HG03108 (cell line): Measurements from ENCODE around the gene COPZ2.
"Not testable (repeated sequence)": the region's sequence is repeated elsewhere in the genome, so short reads cannot be mapped to it uniquely, and the experiment has no call there.

Experiments used
- ATAC-seq: cut with Tn5 transposase; IDR thresholded peaks from one replicate; pipeline ENCODE4 v1.9.1; 2021; ENCODE audit warnings: moderate library complexity; ENCODE audit not compliant: unreplicated experiment

Gene COPZ2, protein sequence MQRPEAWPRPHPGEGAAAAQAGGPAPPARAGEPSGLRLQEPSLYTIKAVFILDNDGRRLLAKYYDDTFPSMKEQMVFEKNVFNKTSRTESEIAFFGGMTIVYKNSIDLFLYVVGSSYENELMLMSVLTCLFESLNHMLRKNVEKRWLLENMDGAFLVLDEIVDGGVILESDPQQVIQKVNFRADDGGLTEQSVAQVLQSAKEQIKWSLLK

DNA sequence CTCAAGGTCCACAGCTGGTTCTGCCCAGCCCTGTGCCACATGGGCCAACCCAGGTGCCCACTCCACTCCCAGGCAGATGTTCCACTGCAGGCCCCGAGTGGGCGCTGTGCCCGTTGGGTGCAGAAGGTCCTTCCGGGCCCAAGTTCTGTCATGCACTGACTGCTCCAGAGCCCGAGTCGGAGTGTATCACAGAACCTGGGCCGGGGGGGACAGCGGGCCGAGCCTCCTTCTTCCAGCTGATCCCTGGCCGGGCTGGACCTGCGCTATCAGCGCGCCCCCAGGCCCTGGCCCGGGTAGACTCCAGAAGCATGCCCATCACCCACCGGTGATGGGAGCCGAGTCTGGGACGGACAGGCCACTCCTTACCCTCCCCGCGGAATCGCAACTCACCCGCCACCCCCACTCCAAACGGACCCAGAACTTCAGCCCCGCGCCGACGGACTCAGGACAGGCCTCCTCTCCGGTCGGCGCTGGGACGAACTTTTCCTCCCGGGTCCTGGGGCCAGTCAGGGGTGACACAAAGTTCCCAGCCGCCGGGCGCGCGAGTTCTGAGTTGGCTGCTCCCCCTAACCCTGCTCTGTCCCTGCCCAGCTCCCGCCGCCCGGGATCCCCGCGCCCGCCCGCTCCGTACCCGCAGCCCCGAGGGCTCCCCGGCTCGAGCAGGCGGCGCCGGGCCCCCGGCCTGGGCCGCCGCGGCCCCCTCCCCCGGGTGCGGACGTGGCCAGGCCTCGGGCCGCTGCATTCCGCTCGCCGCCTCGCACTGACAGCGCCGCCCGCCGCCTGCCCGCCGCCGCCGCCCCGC lies at the start of gene COPZ2:
COPZ2 (minus strand) TSS at position 762 of the 802 bp plus-strand sequence; CDS start at position 742, 20 bp downstream.
- ATAC-seq, result no peak

GRCh38 chr17:48084932-48085331 lies 47.3 kb upstream of the COPZ2 start:
- ATAC-seq, result no peak

DNA sequence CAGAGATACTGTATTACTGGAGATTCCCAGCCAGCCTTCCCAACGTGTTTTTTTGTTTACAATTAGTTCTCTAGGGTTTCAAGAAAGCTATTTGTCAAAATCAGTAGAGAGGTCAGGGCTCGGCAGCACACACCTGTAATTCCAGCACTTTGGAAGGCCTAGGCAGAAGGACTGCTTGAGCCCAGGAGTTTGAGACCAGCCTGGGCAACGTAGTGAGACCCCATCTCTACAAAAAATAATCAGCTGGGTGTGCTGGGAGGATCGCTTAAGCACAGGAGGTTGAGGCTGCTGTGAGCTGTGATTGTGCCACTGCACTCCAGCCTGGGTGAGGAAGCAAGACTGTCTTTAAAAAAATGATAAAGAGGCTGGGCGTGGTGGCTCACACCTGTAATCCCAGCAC lies 44.3 kb upstream of the COPZ2 start:
- ATAC-seq, result no peak

- ATAC-seq, result not testable (repeated sequence)
Measured at GRCh38 chr17:48077152-48077551, 39.6 kb upstream of the COPZ2 start.

DNA sequence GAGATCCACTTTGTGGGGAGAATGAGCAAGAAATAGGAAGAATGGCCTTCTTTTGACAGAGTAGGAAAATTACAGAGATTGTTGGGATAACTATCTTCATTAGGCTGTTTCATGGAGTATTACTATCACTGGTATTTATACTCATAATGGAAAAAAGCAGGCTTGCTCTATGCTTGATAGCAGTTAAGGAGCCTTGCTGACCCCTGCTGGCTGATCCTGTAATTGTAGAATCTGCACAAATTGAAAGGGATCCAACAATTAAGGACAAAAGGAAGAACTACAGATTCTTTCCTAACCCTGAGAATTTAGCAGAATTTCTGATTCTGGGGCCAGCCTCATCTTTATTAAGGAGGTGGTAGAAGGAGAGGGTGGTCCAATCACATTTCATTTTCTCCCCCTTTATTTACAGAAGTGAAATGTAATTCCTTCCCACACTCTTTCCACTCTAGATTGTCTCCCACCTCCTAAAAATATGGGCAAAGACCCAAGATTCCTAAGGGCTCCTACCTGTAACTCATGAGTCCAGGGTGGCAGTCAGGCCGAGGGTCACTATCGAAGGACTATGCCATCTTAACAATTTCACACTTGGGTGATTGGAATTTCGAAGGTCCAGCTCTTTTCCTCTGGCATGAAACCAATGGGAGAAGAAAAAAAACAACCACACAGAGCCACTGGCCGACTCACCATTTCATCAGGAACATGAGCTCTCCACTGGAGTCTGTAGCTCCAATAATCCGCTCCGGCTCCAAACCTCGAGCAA lies 36.9 kb upstream of the COPZ2 start:
- no peak for ATAC-seq

DNA sequence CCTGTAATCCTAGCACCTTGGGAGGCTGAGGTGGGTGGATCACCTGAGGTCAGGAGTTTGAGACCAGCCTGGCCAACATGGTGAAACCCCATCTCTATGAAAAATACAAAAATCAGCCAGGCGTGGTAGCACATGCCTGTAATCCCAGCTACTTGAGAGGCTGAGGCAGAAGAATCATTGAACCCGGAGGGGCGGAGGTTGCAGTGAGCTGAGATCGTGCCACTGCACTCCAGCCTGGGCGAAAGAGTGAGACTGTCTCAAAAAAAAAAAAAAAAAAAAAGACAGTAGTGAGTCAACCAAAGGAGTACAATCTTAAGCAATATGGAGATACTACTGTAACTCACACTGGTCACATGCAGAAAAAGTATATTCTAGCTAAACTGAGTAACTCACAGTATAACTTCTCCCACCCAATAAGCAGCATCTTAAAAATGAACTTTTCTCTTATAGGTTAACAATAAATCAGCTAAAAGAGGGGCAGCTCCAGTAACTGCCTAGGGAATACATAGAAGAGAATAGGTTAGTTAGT lies 36.0 kb upstream of the COPZ2 start:
- not testable (repeated sequence) for ATAC-seq

- not testable (repeated sequence) for ATAC-seq
Measured at GRCh38 chr17:48072811-48073210, 35.2 kb upstream of the COPZ2 start.

DNA sequence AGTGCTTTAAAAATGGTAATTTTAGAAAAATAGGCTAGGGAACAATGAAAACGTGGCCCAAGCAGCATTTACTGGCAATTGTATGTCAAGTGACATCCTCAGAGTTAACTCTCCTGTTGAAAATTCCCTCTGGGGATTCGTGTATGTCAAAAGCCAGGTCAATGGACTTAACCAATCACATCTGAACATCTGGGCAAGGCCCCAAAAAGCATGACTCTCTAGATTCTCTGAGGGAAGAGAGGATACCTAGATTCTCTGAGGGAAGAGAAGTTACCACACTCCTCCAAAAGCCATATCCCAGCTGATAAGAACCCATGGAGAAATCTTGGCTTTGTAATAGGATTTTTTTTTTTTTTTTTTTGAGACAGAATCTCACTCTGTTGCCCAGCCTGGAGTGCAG lies 34.1 kb upstream of the COPZ2 start:
- no peak for ATAC-seq

DNA sequence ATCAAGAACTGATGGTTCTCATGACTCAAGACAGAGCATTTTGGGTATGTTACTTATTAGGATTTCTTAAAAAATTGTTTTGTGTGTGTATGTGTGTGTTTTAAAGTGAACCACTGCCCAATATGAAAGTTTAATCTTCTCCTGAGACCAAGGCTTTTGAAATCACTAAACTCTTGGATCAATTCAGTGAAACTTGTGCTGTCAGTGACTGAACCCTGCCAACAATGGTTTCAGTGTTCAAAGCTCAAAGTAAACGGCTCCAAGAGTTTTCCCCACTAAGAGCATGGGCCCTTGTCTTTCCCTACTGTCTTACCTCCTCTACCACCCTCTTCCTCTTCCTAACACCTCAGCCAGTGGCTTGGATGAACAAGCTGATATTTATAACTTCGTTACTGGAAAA lies 32.6 kb upstream of the COPZ2 start:
- no peak for ATAC-seq

GRCh38 chr17:48068491-48068961 lies 30.9 kb upstream of the COPZ2 start:
- no peak for ATAC-seq

- not testable (repeated sequence) for ATAC-seq
Measured at GRCh38 chr17:48067808-48068207, 30.2 kb upstream of the COPZ2 start.

GRCh38 chr17:48067245-48067644 lies 29.6 kb upstream of the COPZ2 start:
- ATAC-seq, result no peak

- no peak for ATAC-seq
Measured at GRCh38 chr17:48066656-48067055, 29.1 kb upstream of the COPZ2 start.

DNA sequence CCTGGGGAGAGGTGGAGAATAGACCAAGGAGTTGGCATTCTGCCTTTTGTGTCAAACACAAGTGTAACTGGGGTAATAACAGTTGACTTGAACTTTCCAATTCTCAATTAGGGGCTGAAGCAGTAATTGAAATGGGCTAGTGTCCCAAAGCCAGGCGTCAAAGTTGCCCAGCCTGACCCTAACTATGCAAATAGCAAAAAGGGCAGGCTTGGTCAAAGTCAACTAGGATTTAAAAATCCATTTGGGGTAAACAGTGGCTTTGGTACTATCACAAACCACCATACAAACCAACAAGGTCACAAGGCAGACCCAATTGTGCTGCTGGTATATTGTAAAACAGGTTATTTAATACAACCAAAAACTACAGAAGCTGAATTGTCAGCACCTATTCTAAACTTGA lies 28.6 kb upstream of the COPZ2 start:
- no peak for ATAC-seq

- no peak for ATAC-seq
Measured at GRCh38 chr17:48064638-48065037, 27.0 kb upstream of the COPZ2 start.

- no peak for ATAC-seq
Measured at GRCh38 chr17:48062273-48062672, 24.7 kb upstream of the COPZ2 start.

GRCh38 chr17:48060249-48060648 lies 22.7 kb upstream of the COPZ2 start:
- no peak for ATAC-seq

- no peak for ATAC-seq
Measured at GRCh38 chr17:48059125-48059668, 21.6 kb upstream of the COPZ2 start.

- ATAC-seq, result no peak
Measured at GRCh38 chr17:48058393-48059124, 21.0 kb upstream of the COPZ2 start.

DNA sequence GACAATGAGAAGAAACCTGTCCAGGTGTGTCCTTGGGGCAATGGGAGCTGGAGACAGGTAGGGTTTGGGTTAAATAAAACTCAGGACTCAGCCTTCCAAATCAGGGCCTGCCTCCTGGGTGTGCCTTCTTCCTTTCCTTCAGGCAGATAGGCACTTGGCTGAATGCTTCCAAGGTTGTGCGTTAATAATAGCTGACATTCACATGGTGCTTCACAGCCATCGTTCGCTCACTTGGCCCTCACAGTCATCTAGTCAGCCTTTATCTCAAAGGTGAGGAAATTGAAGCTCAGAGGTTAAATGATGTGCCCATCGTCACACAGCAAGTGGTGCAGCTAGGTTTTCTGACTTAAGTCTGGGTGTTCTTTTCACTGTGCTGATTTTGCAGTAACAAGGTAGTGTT lies 20.0 kb upstream of the COPZ2 start:
- ATAC-seq, result no peak
